K562 (cell line): ENCODE results near the gene PCMTD2. TPM values are rescaled to one million over a fixed set of nuclear protein-coding genes. Genes with fewer than 3 reads are reported as not detected.

Source experiments
- ADNP ChIP-seq: fragments of 200-800 bp; sonication (Bioruptor generic); IDR thresholded peaks from 2 replicates; pipeline ENCODE4 v1.6.1; 2016; ENCODE audit warnings: missing genetic modification characterization, missing compliant biosample characterization
- CGGBP1 ChIP-seq: fragments of 250-450 bp; sonication (Bioruptor Pico); IDR thresholded peaks from 2 replicates; pipeline ENCODE4 v1.9.0; 2021; ENCODE audit warnings: mild to moderate bottlenecking
- DACH1 ChIP-seq: fragments of 450-650 bp; IDR thresholded peaks from 2 replicates; pipeline ENCODE4 v1.6.1; 2018; ENCODE audit not compliant: partially characterized antibody
- ELF4 ChIP-seq: fragments of 450-650 bp; formaldehyde crosslinking; IDR thresholded peaks from 2 replicates; pipeline ENCODE4 v1.4.0; 2022; ENCODE audit warnings: missing genetic modification characterization
- EP300 ChIP-seq: IDR thresholded peaks from 2 replicates; pipeline ENCODE4 v1.6.1; 2012; ENCODE audit warnings: low read length, improper control_type of control experiment
- HLTF ChIP-seq: fragments of 450-650 bp; IDR thresholded peaks from 2 replicates; pipeline ENCODE4 v1.6.1; 2016
- LCOR ChIP-seq: sonication (generic); formaldehyde crosslinking; IDR thresholded peaks from 2 replicates; pipeline ENCODE4 v1.8.0; 2022; ENCODE audit warnings: mild to moderate bottlenecking, missing genetic modification reagents
- NCOR1 ChIP-seq: fragments of 450-650 bp; IDR thresholded peaks from 2 replicates; pipeline ENCODE4 v1.6.1; 2016; ENCODE audit warnings: mild to moderate bottlenecking, moderate library complexity
- NEUROD1 ChIP-seq: fragments of 150-350 bp; IDR thresholded peaks from 2 replicates; pipeline ENCODE4 v1.6.1; 2014; ENCODE audit warnings: borderline replicate concordance, low read length, low read depth; ENCODE audit not compliant: partially characterized antibody
- NR2C1 ChIP-seq, 2 experiments: fragments of 450-650 bp; IDR thresholded peaks; 2 replicates each; pipeline ENCODE4 v1.6.1; 2017; ENCODE audit warnings: mild to moderate bottlenecking in 2 of 2, antibody characterized with exemption in 1 of 2, inconsistent platforms in 1 of 2, missing compliant biosample characterization in 1 of 2, missing genetic modification characterization in 1 of 2
- PHF8 ChIP-seq: fragments of 200-600 bp; sonication (generic); IDR thresholded peaks from 2 replicates; pipeline ENCODE4 v1.6.1; 2012; ENCODE audit warnings: mixed run types, mild to moderate bottlenecking, inconsistent platforms, low read length, moderate library complexity, borderline replicate concordance
- SNIP1 ChIP-seq: fragments of 450-650 bp; IDR thresholded peaks from 2 replicates; pipeline ENCODE4 v1.7.1; 2017; ENCODE audit warnings: low read depth, mild to moderate bottlenecking
- TEAD4 ChIP-seq, 2 experiments: sonication (generic) in 1 of 2; formaldehyde crosslinking in 1 of 2; IDR thresholded peaks; 2 replicates each; pipeline versions ENCODE4 v1.6.1 to v1.8.0; 2012 to 2022; ENCODE audit warnings: borderline replicate concordance in 1 of 2, inconsistent platforms in 1 of 2, low read length in 1 of 2, mild to moderate bottlenecking in 1 of 2, missing genetic modification reagents in 1 of 2
- ZFX ChIP-seq: sonication (generic); formaldehyde crosslinking; IDR thresholded peaks from 2 replicates; pipeline ENCODE4 v1.8.0; 2022; ENCODE audit warnings: mild to moderate bottlenecking, missing genetic modification reagents, moderate library complexity
- ZNF133 ChIP-seq: fragments of 250-450 bp; sonication (Bioruptor Pico); IDR thresholded peaks from 2 replicates; pipeline ENCODE4 v1.4.0; 2020; ENCODE audit warnings: mild to moderate bottlenecking
- ZNF282 ChIP-seq: sonication (generic); formaldehyde crosslinking; IDR thresholded peaks from 2 replicates; pipeline ENCODE4 v1.8.1; 2023; ENCODE audit warnings: missing genetic modification reagents
- ZNF3 ChIP-seq: fragments of 250-450 bp; sonication (Bioruptor Pico); IDR thresholded peaks from 2 replicates; pipeline ENCODE4 v1.5.0; 2021; ENCODE audit warnings: mild to moderate bottlenecking, moderate library complexity
- ZNF311 ChIP-seq: fragments of 250-450 bp; sonication (Bioruptor Pico); IDR thresholded peaks from 2 replicates; pipeline ENCODE4 v1.4.0; 2020; ENCODE audit warnings: mild to moderate bottlenecking, moderate library complexity
- ZNF41 ChIP-seq: fragments of 250-450 bp; sonication (Bioruptor Pico); conservative IDR thresholded peaks from 2 replicates; pipeline ENCODE4 v1.4.0; 2020; ENCODE audit warnings: mild to moderate bottlenecking
- polyA plus RNA-seq, 8 experiments: library from polyadenylated mRNA; depleted of rRNA in 4 of 8; stranded (reverse) in 5 of 8; unstranded in 3 of 8; fragments of >200 nt; fragmentation: Nextera tagmentation in 2 of 8; fragmentation: Illumina TruSeq in 1 of 8; extraction: Ambion mirVana in 2 of 8; extraction: Trizol in 1 of 8; gene quantifications; 2 replicates each; pipeline versions ENCODE4 v1.2.1 to v1.2.3, GENCODE V29; 2011 to 2014; ENCODE audit warnings: inconsistent platforms in 1 of 8, missing spikeins in 1 of 8
- total RNA-seq, 7 experiments: library from RNA; depleted of rRNA in 6 of 7; stranded (reverse); fragments of >200 nt in 6 of 7; fragmentation: Illumina TruSeq in 2 of 7; extraction: Trizol in 2 of 7; gene quantifications; 2 replicates each; pipeline versions ENCODE4 v1.2.1 to v1.2.3, GENCODE V29; 2011 to 2021; ENCODE audit warnings: low replicate concordance in 1 of 7
- TF ChIP-seq, protein P1 (sequence below): fragments of 250-450 bp; sonication (Bioruptor Pico); IDR thresholded peaks from 2 replicates; pipeline ENCODE4 v1.5.1; 2021; ENCODE audit warnings: mild to moderate bottlenecking
- TF ChIP-seq, protein P2 (sequence below): fragments of 250-450 bp; sonication (Bioruptor Pico); IDR thresholded peaks from 2 replicates; pipeline ENCODE4 v1.6.1; 2021; ENCODE audit warnings: mild to moderate bottlenecking
- TF ChIP-seq, protein P3 (sequence below): IDR thresholded peaks from 3 replicates; pipeline ENCODE4 v1.6.1; 2011; ENCODE audit warnings: borderline replicate concordance, mild to moderate bottlenecking, moderate library complexity; ENCODE audit not compliant: insufficient read length; ENCODE audit errors: extremely low read depth

Gene PCMTD2
- total and polyA plus RNA-seq, 9 of the 15 experiments (the other 6 are each of a cell fraction or from before 2014, with no cell fraction given): 11.3 to 49.3 (median 28.4) TPM

DNA sequence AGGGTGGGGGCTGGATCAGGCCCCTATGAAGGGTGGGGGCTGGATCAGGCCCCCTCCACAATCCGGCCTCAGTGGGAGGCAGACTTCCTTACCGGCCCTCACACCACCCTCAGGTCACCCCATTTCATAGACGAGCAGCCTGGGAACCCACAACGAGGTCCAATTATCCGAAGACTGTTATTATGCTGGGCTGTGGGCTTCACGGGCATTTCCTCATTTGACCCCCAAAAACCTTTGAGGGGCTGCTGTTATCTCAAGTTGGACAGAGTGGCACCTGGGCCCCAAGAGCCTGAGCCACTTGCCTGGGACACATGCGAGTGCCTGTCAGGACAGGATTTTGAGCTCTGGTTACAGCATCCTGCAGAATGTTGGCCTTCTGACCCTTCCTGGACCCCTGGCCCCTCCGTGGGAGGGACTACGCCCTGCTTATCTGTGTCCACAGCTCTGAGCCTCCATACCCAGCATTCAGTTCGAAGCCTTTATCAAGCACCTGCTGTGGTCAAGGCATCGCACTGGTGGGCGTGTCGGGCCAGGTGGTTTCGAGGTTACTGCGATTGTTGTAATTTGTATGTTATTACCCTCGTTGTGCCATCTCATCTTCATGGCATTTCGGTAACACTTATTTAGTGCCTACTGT, 34.5 kb upstream of the PCMTD2 start (continued):
- TF ChIP-seq CGGBP1 (CRISPR knock-in tag): 0 out of 2 replicates have a peak, but pooled peaks have one; percentile 40
- no peak for TF ChIP-seq PHF8
- TF ChIP-seq, protein P1, sequence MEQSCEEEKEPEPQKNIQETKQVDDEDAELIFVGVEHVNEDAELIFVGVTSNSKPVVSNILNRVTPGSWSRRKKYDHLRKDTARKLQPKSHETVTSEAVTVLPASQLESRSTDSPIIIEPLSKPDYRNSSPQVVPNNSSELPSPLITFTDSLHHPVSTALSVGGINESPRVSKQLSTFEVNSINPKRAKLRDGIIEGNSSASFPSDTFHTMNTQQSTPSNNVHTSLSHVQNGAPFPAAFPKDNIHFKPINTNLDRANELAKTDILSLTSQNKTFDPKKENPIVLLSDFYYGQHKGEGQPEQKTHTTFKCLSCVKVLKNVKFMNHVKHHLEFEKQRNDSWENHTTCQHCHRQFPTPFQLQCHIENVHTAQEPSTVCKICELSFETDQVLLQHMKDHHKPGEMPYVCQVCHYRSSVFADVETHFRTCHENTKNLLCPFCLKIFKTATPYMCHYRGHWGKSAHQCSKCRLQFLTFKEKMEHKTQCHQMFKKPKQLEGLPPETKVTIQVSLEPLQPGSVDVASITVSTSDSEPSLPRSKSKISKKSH (CRISPR knock-in tag): no peak
- TF ChIP-seq ZNF133: no peak
- TF ChIP-seq ADNP (tag): no peak
- TF ChIP-seq SNIP1: no peak
- TF ChIP-seq EP300: peak; percentile 95
- peak; percentile 87 for TF ChIP-seq LCOR
- TF ChIP-seq, protein P2, sequence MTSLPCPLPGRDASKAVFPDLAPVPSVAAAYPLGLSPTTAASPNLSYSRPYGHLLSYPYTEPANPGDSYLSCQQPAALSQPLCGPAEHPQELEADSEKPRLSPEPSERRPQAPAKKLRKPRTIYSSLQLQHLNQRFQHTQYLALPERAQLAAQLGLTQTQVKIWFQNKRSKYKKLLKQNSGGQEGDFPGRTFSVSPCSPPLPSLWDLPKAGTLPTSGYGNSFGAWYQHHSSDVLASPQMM (CRISPR knock-in tag): no peak
- peak; percentile 72 for TF ChIP-seq NEUROD1
- TF ChIP-seq, protein P3, sequence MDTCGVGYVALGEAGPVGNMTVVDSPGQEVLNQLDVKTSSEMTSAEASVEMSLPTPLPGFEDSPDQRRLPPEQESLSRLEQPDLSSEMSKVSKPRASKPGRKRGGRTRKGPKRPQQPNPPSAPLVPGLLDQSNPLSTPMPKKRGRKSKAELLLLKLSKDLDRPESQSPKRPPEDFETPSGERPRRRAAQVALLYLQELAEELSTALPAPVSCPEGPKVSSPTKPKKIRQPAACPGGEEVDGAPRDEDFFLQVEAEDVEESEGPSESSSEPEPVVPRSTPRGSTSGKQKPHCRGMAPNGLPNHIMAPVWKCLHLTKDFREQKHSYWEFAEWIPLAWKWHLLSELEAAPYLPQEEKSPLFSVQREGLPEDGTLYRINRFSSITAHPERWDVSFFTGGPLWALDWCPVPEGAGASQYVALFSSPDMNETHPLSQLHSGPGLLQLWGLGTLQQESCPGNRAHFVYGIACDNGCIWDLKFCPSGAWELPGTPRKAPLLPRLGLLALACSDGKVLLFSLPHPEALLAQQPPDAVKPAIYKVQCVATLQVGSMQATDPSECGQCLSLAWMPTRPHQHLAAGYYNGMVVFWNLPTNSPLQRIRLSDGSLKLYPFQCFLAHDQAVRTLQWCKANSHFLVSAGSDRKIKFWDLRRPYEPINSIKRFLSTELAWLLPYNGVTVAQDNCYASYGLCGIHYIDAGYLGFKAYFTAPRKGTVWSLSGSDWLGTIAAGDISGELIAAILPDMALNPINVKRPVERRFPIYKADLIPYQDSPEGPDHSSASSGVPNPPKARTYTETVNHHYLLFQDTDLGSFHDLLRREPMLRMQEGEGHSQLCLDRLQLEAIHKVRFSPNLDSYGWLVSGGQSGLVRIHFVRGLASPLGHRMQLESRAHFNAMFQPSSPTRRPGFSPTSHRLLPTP: no peak
- TF ChIP-seq ELF4 (CRISPR knock-in tag): peak; percentile 70
- TF ChIP-seq ZFX (CRISPR knock-in tag): no peak; the same call in 1 of the 2 replicates
- TF ChIP-seq ZNF311 (CRISPR knock-in tag): 0 out of 2 replicates have a peak, but pooled peaks have one; percentile 43
- TF ChIP-seq NCOR1: peak; percentile 98
- TF ChIP-seq HLTF: peak; percentile 71; the same call in 1 of the 2 replicates
- peak; percentile 30 for TF ChIP-seq DACH1
- TF ChIP-seq ZNF3 (CRISPR knock-in tag): no peak
- peak; percentile 71 for TF ChIP-seq NR2C1 (IDR thresholded peaks at IDR 0.05)
- peak; percentile 77 for TF ChIP-seq NR2C1 (tag; IDR thresholded peaks at IDR 0.05)
- TF ChIP-seq ZNF41: 0 out of 2 replicates have a peak, but pooled peaks have one; percentile 13
- no peak for TF ChIP-seq ZNF282
- peak; percentile 99 for TF ChIP-seq TEAD4 (IDR thresholded peaks at IDR 0.05; ENCODE audit: low read length)
- TF ChIP-seq TEAD4 (CRISPR knock-in tag; IDR thresholded peaks at IDR 0.05; ENCODE audit: borderline replicate concordance): no peak
